Gastroesophageal sphincter (tissue), 3 donors: ENCODE data around the gene DACH1.

Source experiments
- EP300 ChIP-seq: sonication (generic); formaldehyde crosslinking; IDR thresholded peaks from one replicate; pipeline ENCODE4 v1.6.1; 2017; ENCODE audit warnings: antibody characterized with exemption, mild to moderate bottlenecking
- POLR2A ChIP-seq, 2 donors: fragments of 450-650 bp; IDR thresholded peaks; one replicate each; pipeline ENCODE4 v1.6.1; 2017; ENCODE audit warnings: antibody characterized with exemption in 2 of 2, mild to moderate bottlenecking in 2 of 2, moderate library complexity in 1 of 2
- POLR2AphosphoS5 ChIP-seq: sonication (generic); formaldehyde crosslinking; IDR thresholded peaks from one replicate; pipeline ENCODE4 v1.6.1; 2017; ENCODE audit warnings: antibody characterized with exemption
- TF ChIP-seq, protein P1 (sequence below), 4 experiments: fragments of 200-600 bp in 2 of 4; fragments of 450-650 bp in 2 of 4; sonication (generic) in 1 of 4; IDR thresholded peaks; one replicate each; pipeline ENCODE4 v1.5.1; 2017 to 2019; ENCODE audit warnings: antibody characterized with exemption in 4 of 4, mild to moderate bottlenecking in 2 of 4, moderate library complexity in 2 of 4

DNA sequence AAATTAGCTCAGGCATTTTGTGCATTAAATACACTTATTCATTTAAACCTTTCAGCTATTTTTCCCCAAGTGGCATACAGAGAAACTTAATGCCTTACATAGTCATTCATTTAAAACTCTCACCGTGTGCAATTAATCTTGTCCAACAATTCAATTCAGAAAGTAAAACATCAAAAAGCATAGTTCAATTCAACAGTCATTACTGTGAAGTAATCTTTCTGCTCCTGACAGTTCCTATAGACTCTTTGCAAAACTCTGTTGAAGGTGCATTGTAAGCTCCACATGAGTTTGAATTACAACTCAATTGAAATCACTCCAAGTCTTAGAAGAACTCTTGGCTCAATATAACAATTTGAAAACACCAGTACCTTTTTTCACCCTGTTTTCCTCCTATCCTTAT lies 228.3 kb downstream of the DACH1 start:
- TF ChIP-seq POLR2A (IDR thresholded peaks at IDR 0.05) (no peak), POLR2AphosphoS5 (no peak), EP300 (no peak)
- TF ChIP-seq, protein P1, sequence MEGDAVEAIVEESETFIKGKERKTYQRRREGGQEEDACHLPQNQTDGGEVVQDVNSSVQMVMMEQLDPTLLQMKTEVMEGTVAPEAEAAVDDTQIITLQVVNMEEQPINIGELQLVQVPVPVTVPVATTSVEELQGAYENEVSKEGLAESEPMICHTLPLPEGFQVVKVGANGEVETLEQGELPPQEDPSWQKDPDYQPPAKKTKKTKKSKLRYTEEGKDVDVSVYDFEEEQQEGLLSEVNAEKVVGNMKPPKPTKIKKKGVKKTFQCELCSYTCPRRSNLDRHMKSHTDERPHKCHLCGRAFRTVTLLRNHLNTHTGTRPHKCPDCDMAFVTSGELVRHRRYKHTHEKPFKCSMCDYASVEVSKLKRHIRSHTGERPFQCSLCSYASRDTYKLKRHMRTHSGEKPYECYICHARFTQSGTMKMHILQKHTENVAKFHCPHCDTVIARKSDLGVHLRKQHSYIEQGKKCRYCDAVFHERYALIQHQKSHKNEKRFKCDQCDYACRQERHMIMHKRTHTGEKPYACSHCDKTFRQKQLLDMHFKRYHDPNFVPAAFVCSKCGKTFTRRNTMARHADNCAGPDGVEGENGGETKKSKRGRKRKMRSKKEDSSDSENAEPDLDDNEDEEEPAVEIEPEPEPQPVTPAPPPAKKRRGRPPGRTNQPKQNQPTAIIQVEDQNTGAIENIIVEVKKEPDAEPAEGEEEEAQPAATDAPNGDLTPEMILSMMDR (IDR thresholded peaks at IDR 0.05), result no peak
